Endometrial microvascular endothelial cells (primary cell): ENCODE results near the gene EPYC. TPM values are rescaled to one million over a fixed set of nuclear protein-coding genes. Genes with fewer than 3 reads are reported as not detected.

Experiments
- in situ Hi-C: cut with HindIII; loops from 2 replicates; pipeline ENCODE4 v1.10.0; 2017; ENCODE audit warnings: low sequenced_read_pairs, low pct_unique_long_range_greater_than_20kb; ENCODE audit errors: inconsistent ontology term
- total RNA-seq: library from RNA; depleted of rRNA; stranded (reverse); fragments of >200 nt; gene quantifications from one replicate; pipeline ENCODE4 v1.2.3, GENCODE V29; 2015; ENCODE audit errors: inconsistent ontology term

The EPYC gene
- total RNA-seq, 1 donor from 2014 or later = not detected

DNA sequence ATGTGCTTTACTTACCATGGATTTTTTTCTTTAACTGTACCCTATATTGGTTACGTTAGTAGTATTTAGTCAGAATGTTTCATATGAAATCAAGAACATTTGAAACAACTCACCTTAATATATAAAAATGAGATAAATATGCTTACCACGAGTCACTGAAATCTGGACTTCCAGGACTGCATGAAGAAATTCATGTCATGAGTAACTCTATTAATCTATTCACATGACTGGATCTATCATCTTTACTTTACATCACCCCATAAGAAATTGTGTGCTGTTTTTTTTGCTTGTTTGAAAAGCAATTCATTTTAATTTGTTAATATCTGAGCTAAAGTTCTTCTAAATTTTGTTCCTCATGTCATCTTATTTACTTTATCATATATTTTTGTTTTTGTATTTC is 5.2 kb downstream of the EPYC start:
- in situ Hi-C loops = loop anchor here (25.0 kb wide), 1 partner anchor 338 kb away; no protein-coding TSS in a partner anchor

DNA sequence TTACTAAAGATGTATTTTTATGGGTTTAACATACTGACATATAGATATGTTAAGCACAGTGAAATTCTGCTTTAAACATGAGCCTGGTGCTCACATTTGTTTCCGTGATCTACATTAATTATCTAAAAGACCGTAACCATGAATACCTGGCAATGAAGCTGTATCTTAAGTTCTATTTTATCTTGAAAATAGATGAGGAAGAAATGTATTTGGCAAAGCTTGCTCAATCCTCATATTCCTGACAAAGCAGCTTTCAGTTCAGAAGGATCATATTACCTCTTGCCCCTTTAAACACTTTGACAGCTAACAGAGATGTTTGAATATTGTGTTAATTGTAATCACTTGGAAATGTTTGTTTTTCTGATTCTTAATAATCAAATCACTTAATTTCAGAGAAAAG is 9.8 kb downstream of the EPYC start:
- in situ Hi-C loops = loop anchor here (25.0 kb wide), 1 partner anchor 342 kb away; no protein-coding TSS in a partner anchor

DNA sequence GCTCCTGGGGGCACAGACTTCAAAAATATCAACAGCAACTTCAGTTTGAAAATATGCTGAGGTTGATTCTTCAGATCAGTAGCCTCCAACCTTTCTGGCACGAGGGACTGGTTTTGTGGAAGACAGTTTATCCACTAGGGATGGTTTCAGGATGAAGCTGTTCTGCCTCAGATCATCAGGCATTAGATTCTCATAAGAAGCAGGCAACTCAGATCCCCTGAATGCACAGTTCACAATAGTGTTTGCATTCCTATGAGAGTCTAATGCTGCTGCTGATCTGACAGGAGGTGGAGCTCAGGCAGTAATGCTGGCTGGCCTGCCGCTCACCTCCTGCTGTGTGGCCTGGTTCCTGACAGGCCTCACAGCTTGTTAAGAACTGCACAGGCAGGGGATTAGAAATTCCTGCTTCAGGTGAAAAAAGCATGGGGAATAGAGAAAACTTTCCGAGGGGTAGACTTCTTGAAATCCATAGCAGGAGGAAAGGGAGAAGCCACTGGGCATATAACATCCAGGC is 12.8 kb downstream of the EPYC start:
- in situ Hi-C loops = loop anchor here (25.0 kb wide), 1 partner anchor 345 kb away; no protein-coding TSS in a partner anchor

DNA sequence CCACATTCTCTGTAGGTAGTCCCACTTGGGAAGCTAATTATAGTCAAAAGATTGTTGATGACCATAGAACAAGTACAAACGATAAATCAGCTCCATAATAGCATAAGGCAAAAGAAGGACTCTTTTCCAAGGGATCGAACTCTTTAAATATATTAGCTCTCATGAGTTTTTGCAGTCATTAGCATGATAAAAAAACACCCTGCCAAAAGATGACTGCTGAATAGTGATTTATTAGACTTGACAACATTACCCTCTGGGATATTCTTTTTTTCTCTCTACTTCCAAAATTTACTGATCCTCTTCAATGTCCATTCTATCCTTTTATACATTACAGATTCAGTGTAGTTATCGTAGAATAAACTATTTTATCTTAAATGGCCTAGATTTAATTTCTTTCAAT is 14.2 kb downstream of the EPYC start:
- in situ Hi-C loops = loop anchor here (25.0 kb wide), 1 partner anchor 347 kb away; no protein-coding TSS in a partner anchor

DNA sequence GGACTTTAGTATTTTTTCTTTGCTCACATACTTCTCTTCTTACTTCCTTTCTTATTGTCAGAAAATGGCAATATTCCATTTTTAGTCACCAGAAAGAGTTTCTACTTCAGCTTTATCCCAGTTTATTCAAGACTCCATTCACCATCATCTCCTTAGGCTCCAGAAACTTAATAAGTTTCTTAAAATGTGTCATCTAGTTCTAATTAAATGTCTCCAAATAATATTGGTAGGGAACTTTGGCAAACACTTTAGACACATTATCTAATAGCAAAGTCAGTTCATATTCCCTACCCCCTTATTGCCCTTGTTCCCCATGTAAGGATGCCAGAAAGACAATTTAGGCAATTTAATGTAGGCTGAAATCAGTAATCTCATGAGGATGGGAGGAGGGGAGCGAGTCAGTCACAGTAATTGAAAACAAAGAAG is 15.1 kb downstream of the EPYC start:
- in situ Hi-C loops = loop anchor here (25.0 kb wide), 1 partner anchor 348 kb away; no protein-coding TSS in a partner anchor

DNA sequence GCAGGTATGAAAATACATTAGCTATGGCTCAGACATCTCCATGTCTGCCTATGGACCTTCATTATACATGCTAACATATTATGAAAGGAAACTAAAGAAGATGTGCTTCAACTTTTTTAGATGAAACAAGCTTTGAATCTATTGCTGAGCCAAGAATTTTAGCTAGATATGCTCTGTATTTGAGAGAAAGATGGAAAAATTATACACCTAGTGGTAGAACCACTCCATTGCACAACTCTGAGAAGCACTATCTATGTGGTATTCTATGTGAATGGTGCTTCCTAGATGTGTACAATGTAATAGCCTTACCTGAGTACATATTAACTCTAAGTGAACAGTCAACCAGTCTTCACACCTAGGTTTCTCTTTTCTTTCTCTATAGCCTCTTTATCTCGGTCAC is 17.3 kb downstream of the EPYC start:
- in situ Hi-C loops = loop anchor here (25.0 kb wide), 1 partner anchor 350 kb away; no protein-coding TSS in a partner anchor

DNA sequence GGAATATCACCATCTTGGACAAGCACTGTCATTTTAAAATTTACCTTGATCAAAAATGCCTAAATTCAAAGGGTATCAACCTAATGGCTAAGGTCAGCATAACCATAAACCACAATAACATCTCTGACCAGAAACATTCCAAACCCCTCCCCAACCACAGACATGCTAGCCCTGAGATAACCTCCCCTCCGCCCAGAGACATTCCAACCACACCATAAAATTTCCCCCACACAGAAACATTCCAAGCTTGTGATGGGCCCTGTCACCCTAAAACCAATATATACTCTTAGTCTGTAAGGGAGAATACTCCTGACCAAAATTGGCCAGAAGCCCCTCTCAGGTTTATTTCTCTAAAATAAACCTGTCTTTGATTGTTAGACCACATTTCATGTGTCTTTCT is 17.7 kb downstream of the EPYC start:
- in situ Hi-C loops = loop anchor here (25.0 kb wide), 1 partner anchor 350 kb away; no protein-coding TSS in a partner anchor

DNA sequence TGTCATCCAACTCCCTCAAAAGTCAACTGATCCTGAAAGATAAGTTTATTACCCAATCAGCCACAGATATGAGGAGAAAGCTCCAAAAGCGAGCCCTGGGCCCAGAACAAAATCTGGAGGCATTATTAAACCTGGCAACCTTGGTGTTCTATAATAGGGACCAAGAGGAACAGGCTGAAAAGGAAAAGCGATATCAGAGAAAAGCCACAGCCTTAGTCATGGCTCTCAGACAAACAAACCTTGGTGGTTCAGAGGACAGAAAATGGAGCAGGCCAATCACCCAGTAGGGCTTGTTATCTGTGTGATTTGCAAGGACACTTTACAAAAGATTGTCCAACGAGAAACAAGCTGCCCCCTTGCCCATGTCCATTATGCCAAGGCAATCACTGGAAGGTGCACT is 19.4 kb downstream of the EPYC start:
- in situ Hi-C loops = loop anchor here (25.0 kb wide), 1 partner anchor 352 kb away; no protein-coding TSS in a partner anchor

DNA sequence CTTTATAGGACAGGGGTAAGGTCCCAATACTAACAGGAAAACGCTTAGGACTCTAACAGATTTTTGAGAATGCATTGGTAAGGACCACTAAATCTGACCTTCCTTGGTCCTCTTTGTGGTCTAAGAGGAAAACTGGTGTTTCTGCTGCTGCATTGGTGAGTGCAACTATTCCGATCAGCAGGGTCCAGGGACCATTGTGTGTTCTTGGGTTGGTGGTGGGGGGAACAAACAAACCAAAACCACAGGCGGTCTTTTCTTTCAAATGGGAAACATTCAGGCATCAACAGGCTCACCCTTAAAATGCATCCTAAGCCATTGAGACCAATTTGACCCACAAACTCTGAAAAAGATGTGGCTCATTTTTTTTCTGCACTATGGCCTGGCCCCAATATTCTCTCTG is 20.7 kb downstream of the EPYC start:
- in situ Hi-C loops = loop anchor here (25.0 kb wide), 1 partner anchor 353 kb away; no protein-coding TSS in a partner anchor

DNA sequence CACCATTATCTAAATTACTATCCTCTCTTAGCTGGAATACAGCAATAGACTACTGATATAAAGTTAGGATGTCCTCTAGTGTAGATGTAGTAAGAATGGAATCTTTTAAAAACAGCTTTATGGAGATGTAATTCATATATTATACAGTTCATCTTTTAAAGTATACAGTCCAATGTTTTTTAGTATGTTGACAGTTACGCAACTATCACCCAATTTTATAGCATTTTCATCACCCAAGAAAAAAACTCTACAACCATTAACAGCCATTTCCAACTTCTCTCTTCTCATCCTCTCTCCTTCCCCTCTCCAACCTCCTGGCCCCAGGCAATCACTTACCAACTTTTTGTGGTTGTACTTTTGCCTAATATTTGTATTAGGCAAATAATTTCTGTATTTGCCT is 22.6 kb downstream of the EPYC start:
- in situ Hi-C loops = loop anchor here (25.0 kb wide), 1 partner anchor 355 kb away; no protein-coding TSS in a partner anchor

DNA sequence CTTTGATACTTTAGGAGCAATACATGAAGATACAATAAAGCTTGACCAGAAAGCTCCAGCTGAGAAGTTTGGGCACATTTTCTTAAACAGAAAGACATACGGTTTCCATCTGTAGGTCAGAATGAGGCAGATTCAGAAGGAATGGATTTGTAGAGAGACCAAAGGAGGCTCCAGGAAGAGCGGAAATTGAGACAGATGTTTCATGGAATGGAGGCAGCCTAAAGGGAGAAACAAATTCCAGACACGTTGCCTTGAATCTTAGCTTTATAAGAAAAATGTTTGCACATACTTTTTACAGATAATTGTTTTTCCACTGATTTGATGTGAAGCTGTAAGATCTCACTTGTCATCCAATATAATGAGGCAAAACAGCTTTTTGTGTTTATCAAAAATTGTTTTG is 24.8 kb downstream of the EPYC start:
- in situ Hi-C loops = loop anchor here (25.0 kb wide), 1 partner anchor 357 kb away; no protein-coding TSS in a partner anchor

DNA sequence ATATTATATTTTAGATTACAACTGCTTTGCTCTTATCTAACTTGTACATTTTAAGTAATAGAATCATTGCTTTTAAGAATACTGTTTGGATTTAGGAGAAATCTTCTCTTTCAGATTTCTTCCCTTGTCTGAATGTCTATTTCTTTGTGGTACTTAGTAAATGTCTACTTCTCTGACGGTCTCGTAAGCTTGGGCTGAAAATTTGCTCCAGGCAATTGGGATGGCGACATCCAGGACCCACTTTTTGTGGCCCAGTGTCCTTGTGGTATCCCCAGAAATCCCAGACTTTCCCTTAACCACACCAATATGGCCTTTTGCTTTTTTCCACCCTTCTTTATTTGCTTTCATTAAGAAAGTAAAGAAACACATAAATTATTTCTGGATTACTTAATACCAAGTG is 25.8 kb downstream of the EPYC start:
- in situ Hi-C loops = loop anchor here (25.0 kb wide), 1 partner anchor 358 kb away; no protein-coding TSS in a partner anchor

DNA sequence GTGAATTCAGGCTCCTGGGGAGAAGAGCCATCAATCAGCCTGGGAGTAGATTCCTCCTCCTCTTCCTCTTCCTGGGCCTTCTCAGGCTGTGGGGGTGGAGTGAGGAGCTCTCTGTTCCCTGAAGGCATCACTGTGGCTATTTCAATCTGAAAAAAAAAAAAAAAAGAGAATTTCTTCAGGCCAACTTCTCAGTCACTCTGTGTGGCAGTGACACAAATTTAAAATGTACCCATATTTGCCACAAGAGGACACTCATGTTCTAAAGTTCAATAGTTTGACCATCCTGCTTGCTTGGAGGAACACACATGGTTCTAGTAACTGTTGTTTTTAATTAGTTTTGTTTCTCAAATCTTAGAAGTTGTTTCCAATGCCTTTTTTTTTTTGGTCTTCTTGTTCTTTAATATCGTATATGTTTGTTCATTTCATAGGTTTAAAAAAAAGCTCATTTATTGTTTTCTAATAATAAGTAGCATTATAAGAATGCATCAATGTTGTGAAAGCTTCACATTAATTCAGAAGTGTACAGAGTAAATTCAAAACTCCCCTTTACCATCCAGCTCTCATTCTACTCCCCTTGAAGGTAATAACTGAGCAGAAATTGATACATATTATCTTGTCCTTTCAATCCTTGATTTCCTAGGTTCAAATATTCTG is 26.5 kb downstream of the EPYC start:
- in situ Hi-C loops = loop anchor here (25.0 kb wide), 1 partner anchor 359 kb away; no protein-coding TSS in a partner anchor

DNA sequence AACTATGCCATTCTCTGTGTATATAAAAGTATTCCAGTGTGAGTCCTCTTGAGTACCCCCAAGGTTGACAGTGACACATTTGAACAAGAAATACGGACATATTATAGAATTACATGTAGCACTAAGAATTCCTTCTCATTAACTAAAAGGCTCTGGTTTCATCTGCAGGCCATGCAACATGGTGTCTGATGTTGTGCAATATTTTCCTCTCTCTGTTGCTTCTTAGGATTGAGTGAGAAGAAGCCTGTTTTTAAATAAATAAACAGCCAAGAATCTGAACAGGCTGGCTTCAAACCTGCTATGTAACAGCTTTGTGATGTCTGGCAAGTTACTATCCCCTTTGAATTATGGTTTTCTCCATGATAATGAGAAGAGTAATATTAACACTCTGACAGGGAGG is 27.5 kb downstream of the EPYC start:
- in situ Hi-C loops = loop anchor here (25.0 kb wide), 1 partner anchor 360 kb away; no protein-coding TSS in a partner anchor

DNA sequence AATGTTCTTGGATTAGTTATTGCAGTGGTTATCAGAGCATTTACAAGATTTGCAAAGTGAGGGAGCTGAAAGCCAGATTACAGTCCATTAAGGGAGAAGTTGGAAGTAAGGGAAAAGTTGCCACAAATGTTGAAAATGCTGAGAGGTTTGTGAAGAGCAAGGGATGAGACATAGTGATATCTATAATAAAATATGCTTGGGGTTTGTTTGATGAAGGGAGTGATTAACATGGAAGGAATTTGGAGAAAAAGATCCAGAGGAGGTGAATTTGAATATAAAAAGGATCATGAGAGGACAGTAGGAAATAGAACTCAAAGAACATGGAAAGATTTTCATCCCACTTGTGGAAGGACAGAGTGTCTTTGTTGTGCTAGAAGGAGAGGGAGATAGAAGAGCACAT is 30.5 kb downstream of the EPYC start:
- in situ Hi-C loops = no loop called here

DNA sequence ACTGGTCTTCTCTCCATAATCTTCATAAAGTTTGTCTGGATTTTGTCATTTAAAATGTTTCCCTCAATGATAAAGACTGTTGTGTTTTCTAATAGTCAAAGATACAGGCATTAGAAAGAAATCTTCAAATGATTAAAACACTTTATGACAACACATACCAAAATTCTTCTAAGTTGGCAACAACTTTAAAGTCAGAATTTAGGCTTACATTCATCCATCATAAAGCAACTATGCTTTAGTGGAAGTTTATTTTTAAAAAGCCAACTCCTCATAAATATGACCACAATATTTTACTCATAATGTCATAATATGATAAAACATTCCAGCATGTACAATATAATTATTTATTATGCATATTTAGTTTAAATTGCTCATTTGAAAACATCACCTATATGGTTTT is 32.5 kb downstream of the EPYC start:
- in situ Hi-C loops = no loop called here

DNA sequence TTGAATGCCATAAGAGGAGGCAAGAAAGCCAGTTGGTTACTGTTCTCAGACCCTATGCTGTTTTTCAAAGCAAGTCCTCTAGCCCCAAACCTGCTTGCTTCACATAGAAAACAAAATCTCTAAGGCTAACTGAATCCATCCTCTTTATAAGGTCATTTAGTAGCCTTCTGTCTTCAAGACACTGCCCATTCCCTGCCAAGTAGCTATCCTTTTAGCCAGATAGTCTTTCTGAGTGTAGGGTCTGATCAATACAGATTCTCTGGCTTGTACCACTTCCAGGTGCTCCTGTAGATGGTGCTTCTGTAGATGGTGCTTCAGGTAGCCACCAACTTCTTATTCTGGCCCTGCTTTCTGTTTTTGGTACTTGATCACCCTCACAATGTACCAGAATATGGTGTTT is 33.9 kb downstream of the EPYC start:
- in situ Hi-C loops = no loop called here

DNA sequence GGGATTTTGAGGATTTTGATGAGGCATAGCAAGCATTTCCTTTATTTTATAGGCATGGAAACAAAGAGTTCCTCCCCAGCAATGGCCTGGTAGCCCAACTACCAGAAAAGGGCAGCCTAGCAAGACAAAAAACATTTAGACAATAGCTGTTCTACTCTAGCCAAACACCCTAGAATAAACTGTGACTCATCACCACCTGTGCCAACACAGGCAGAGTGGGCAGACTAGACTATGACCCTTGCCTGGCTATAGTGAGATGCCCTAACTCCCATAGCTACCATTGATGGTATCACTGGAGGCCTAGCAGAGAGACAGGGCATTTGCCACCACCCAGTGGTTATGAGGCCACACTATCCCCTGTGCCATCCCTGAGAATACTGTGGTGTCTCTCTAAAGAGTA is 34.3 kb downstream of the EPYC start:
- in situ Hi-C loops = no loop called here

DNA sequence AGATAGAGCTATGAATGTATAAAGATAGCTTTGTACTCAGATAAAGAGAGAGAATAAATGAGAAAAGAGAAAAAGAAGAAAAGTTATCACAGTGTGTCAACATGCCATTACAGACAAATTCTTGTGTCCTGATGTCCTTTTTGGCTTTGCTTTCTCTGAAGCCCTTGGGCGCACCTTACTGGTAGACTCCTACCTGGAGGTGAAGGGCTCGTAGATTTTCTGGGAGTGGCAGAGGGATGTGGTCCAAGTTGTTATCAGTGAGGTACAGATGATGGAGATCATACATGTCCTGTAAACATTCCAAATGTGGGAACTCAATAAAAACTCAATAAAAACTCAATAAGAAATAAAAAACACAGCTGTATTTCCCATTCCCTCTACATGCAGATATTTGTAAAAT is 34.9 kb downstream of the EPYC start:
- in situ Hi-C loops = no loop called here

DNA sequence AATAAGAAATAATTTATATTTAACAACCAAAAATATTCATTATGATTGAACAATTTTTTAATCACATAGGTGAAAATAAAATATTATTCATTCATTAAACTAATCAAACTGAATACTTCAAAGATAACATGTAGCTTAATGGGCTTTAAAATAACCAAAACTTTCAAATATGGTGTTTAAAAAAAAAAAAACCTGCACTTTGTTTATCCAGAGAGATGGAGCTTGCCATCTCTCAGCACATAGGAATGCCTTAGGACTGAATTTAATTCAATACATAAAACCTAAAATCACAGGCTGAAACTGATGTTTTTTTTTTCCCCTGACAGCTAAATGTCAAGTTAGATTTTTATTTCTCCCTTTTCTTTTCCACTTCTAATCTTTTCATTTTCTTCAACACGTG is 35.4 kb downstream of the EPYC start:
- in situ Hi-C loops = no loop called here
